ENCODE data around the gene SNX14. TPM values are rescaled to one million over a fixed set of nuclear protein-coding genes. Genes with fewer than 3 reads are reported as not detected.

Gene SNX14
- total and polyA plus RNA-seq, 2 of the 13 experiments (the other 11 are each of a cell fraction or from before 2014, with no cell fraction given) = 83.5 to 112 TPM

DNA sequence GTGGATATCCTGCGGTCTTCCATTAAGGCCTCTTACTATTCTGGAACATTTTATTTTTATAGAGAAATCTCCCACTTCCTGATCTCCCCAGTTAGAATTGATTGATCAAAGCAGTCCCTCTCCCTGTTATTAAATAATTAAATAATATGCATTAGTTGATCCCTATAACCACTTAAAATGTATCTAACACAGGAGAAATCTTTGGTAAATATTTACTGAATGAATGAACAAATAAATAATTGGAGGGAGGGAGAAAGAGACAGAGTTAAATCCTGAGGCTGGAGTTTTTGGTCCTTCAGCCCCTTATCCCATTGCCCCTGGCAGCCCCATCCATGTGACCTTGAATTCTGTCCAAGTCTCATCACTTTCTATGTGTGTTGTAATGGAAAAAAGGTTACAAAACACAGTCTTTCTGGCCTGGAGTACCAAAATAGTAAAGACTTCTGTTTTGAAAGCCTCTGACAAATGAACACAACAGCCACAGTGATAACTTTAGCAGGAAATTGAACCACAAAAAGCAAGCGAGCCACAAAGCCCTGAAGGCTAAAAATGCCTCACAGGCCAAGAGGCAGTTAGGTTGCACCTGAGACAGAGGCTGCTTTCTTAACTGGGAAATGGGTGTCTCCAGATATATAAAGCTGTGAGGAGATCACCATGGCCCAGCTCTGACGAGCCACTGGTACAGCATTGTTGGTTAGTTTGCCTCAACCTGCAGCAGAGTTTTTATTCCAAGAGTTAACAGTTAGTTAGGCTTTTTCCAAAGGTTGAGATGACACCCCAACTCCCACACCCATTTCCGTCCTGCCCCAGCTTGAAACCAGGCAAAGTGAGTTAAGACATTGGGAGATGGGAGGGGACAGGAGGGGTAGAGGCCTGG lies 132.5 kb downstream of the SNX14 start (continued):
- TF ChIP-seq DPF2 (CRISPR knock-in tag; IDR thresholded peaks at IDR 0.05; ENCODE audit: borderline replicate concordance, low read depth) (no peak), JARID2 (CRISPR knock-in tag; IDR thresholded peaks at IDR 0.05; ENCODE audit: insufficient replicate concordance) (no peak), PAX8 (CRISPR knock-in tag; IDR thresholded peaks at IDR 0.05; ENCODE audit: borderline replicate concordance) (no peak), TCF7 (IDR thresholded peaks at IDR 0.05; ENCODE audit: low read depth) (no peak), KAT2B (IDR thresholded peaks at IDR 0.05; ENCODE audit: borderline replicate concordance, low read depth, low read length) (no peak), SOX6 (IDR thresholded peaks at IDR 0.05) (no peak), SOX6 (CRISPR knock-in tag; IDR thresholded peaks at IDR 0.05) (peak; percentile 62; the same call in 1 of the 2 replicates), THAP11 (CRISPR knock-in tag; IDR thresholded peaks at IDR 0.05) (0 out of 2 replicates have a peak, but pooled peaks have one; percentile 13), ZNF720 (CRISPR knock-in tag; IDR thresholded peaks at IDR 0.05) (no peak), FOXP1 (IDR thresholded peaks at IDR 0.05) (no peak), FOXP1 (CRISPR knock-in tag; IDR thresholded peaks at IDR 0.05) (no peak), MTA3 (CRISPR knock-in tag; IDR thresholded peaks at IDR 0.05) (no peak)
- TF ChIP-seq, protein P1, sequence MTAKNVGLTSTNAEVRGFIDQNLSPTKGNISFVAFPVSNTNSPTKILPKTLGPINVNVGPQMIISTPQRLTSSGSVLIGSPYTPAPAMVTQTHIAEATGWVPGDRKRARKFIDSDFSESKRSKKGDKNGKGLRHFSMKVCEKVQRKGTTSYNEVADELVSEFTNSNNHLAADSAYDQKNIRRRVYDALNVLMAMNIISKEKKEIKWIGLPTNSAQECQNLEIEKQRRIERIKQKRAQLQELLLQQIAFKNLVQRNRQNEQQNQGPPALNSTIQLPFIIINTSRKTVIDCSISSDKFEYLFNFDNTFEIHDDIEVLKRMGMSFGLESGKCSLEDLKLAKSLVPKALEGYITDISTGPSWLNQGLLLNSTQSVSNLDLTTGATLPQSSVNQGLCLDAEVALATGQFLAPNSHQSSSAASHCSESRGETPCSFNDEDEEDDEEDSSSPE (CRISPR knock-in tag; IDR thresholded peaks at IDR 0.05) = no peak
- TF ChIP-seq, protein P2, sequence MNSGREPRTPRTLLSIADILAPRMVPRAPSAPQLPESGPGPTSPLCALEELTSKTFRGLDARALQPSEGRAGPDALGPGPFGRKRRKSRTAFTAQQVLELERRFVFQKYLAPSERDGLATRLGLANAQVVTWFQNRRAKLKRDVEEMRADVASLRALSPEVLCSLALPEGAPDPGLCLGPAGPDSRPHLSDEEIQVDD (CRISPR knock-in tag; IDR thresholded peaks at IDR 0.05; ENCODE audit: borderline replicate concordance) = no peak
- TF ChIP-seq, protein P3, sequence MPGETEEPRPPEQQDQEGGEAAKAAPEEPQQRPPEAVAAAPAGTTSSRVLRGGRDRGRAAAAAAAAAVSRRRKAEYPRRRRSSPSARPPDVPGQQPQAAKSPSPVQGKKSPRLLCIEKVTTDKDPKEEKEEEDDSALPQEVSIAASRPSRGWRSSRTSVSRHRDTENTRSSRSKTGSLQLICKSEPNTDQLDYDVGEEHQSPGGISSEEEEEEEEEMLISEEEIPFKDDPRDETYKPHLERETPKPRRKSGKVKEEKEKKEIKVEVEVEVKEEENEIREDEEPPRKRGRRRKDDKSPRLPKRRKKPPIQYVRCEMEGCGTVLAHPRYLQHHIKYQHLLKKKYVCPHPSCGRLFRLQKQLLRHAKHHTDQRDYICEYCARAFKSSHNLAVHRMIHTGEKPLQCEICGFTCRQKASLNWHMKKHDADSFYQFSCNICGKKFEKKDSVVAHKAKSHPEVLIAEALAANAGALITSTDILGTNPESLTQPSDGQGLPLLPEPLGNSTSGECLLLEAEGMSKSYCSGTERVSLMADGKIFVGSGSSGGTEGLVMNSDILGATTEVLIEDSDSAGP (CRISPR knock-in tag; IDR thresholded peaks at IDR 0.05; ENCODE audit: borderline replicate concordance) = no peak
- TF ChIP-seq, protein P4, sequence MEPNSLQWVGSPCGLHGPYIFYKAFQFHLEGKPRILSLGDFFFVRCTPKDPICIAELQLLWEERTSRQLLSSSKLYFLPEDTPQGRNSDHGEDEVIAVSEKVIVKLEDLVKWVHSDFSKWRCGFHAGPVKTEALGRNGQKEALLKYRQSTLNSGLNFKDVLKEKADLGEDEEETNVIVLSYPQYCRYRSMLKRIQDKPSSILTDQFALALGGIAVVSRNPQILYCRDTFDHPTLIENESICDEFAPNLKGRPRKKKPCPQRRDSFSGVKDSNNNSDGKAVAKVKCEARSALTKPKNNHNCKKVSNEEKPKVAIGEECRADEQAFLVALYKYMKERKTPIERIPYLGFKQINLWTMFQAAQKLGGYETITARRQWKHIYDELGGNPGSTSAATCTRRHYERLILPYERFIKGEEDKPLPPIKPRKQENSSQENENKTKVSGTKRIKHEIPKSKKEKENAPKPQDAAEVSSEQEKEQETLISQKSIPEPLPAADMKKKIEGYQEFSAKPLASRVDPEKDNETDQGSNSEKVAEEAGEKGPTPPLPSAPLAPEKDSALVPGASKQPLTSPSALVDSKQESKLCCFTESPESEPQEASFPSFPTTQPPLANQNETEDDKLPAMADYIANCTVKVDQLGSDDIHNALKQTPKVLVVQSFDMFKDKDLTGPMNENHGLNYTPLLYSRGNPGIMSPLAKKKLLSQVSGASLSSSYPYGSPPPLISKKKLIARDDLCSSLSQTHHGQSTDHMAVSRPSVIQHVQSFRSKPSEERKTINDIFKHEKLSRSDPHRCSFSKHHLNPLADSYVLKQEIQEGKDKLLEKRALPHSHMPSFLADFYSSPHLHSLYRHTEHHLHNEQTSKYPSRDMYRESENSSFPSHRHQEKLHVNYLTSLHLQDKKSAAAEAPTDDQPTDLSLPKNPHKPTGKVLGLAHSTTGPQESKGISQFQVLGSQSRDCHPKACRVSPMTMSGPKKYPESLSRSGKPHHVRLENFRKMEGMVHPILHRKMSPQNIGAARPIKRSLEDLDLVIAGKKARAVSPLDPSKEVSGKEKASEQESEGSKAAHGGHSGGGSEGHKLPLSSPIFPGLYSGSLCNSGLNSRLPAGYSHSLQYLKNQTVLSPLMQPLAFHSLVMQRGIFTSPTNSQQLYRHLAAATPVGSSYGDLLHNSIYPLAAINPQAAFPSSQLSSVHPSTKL (CRISPR knock-in tag; IDR thresholded peaks at IDR 0.05) = peak; percentile 60; the same call in 1 of the 2 replicates

All from HepG2 (cell line).